ENCODE data around the gene NDUFS7. TPM values are rescaled to one million over a fixed set of nuclear protein-coding genes. Genes with fewer than 3 reads are reported as not detected.

NDUFS7 gene
- total and polyA plus RNA-seq, 9 of the 15 experiments (the other 6 are each of a cell fraction or from before 2014, with no cell fraction given) = 6.0 to 271 (median 60.6) TPM

- TF ChIP-seq, protein P1, sequence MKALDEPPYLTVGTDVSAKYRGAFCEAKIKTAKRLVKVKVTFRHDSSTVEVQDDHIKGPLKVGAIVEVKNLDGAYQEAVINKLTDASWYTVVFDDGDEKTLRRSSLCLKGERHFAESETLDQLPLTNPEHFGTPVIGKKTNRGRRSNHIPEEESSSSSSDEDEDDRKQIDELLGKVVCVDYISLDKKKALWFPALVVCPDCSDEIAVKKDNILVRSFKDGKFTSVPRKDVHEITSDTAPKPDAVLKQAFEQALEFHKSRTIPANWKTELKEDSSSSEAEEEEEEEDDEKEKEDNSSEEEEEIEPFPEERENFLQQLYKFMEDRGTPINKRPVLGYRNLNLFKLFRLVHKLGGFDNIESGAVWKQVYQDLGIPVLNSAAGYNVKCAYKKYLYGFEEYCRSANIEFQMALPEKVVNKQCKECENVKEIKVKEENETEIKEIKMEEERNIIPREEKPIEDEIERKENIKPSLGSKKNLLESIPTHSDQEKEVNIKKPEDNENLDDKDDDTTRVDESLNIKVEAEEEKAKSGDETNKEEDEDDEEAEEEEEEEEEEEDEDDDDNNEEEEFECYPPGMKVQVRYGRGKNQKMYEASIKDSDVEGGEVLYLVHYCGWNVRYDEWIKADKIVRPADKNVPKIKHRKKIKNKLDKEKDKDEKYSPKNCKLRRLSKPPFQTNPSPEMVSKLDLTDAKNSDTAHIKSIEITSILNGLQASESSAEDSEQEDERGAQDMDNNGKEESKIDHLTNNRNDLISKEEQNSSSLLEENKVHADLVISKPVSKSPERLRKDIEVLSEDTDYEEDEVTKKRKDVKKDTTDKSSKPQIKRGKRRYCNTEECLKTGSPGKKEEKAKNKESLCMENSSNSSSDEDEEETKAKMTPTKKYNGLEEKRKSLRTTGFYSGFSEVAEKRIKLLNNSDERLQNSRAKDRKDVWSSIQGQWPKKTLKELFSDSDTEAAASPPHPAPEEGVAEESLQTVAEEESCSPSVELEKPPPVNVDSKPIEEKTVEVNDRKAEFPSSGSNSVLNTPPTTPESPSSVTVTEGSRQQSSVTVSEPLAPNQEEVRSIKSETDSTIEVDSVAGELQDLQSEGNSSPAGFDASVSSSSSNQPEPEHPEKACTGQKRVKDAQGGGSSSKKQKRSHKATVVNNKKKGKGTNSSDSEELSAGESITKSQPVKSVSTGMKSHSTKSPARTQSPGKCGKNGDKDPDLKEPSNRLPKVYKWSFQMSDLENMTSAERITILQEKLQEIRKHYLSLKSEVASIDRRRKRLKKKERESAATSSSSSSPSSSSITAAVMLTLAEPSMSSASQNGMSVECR (CRISPR knock-in tag; IDR thresholded peaks at IDR 0.05) = peak; percentile 82
- TF ChIP-seq RBM25 (IDR thresholded peaks at IDR 0.05; ENCODE audit: low read depth, low read length, severe bottlenecking) = no peak
- TF ChIP-seq ZKSCAN3 (CRISPR knock-in tag; IDR thresholded peaks at IDR 0.05) = no peak
- TF ChIP-seq CTBP1 (IDR thresholded peaks at IDR 0.05; ENCODE audit: borderline replicate concordance) = peak; percentile 98
- peak; percentile 89; the same call in 1 of the 2 replicates for TF ChIP-seq KLF13 (tag; IDR thresholded peaks at IDR 0.05; ENCODE audit: borderline replicate concordance, low read depth)
- peak; percentile 60 for TF ChIP-seq KDM5B (IDR thresholded peaks at IDR 0.05; ENCODE audit: insufficient replicate concordance, low read depth, low read length)
- no peak for TF ChIP-seq POLR3A (IDR thresholded peaks at IDR 0.05; ENCODE audit: borderline replicate concordance, extremely low read depth, insufficient read depth, insufficient read length)
- TF ChIP-seq E2F6 (IDR thresholded peaks at IDR 0.05; ENCODE audit: borderline replicate concordance in 1 of 2, extremely low read depth in 1 of 2, insufficient read depth in 1 of 2, insufficient read length in 1 of 2, low read depth in 1 of 2, low read length in 1 of 2, poor library complexity in 1 of 2, severe bottlenecking in 1 of 2) = peak; percentile 98 to 99
- TF ChIP-seq NELFE (IDR thresholded peaks at IDR 0.05; ENCODE audit: insufficient read depth, insufficient read length) = no peak
- no peak for TF ChIP-seq RBM39 (optimal IDR thresholded peaks at IDR 0.05; ENCODE audit: low read depth, low read length)
- no peak for TF ChIP-seq PTRF (tag; IDR thresholded peaks at IDR 0.05)
- no peak for TF ChIP-seq ZNF778 (CRISPR knock-in tag; IDR thresholded peaks at IDR 0.05)
- TF ChIP-seq CUX1 (CRISPR knock-in tag; IDR thresholded peaks at IDR 0.05) = no peak
- no peak for TF ChIP-seq PYGO2 (tag; IDR thresholded peaks at IDR 0.05)
- TF ChIP-seq ZNF282 (CRISPR knock-in tag; IDR thresholded peaks at IDR 0.05) = peak; percentile 37; the same call in 1 of the 2 replicates
Measured at GRCh38 chr19:1406774-1407527, 23.2 kb downstream of the NDUFS7 start (continued).
